H9 (cell line): ENCODE data around the gene RAI14. TPM values are rescaled to one million over a fixed set of nuclear protein-coding genes. Genes with fewer than 3 reads are reported as not detected.

Experiments
- DNase-seq: peaks from one replicate; pipeline ENCODE4 v3.0.0-alpha.2; 2017
- H2AFZ ChIP-seq: one replicate; pipeline ENCODE4 v1.6.1; 2013; ENCODE audit warnings: mild to moderate bottlenecking, low read length, control low read depth, moderate library complexity
- H2AK5ac ChIP-seq: 2 replicates; pipeline ENCODE4 v1.6.1; 2013; ENCODE audit warnings: low read length, control low read depth, mixed read lengths; ENCODE audit not compliant: insufficient read length
- H2BK120ac ChIP-seq: one replicate; pipeline ENCODE4 v1.6.1; 2013; ENCODE audit warnings: low read depth, mild to moderate bottlenecking, low read length, control low read depth, inconsistent platforms; ENCODE audit not compliant: poor library complexity, severe bottlenecking
- H2BK12ac ChIP-seq: 2 replicates; pipeline ENCODE4 v1.6.1; 2013; ENCODE audit warnings: low read length, control low read depth, mixed read lengths, low read depth; ENCODE audit not compliant: insufficient read length
- H2BK15ac ChIP-seq: 2 replicates; pipeline ENCODE4 v1.6.1; 2013; ENCODE audit warnings: low read depth, low read length, control low read depth
- H2BK20ac ChIP-seq: one replicate; pipeline ENCODE4 v1.6.1; 2013; ENCODE audit warnings: low read depth, mild to moderate bottlenecking, low read length, control low read depth, inconsistent platforms; ENCODE audit not compliant: poor library complexity, severe bottlenecking
- H2BK5ac ChIP-seq: 2 replicates; pipeline ENCODE4 v1.6.1; 2013; ENCODE audit warnings: low read length, control low read depth, mixed read lengths; ENCODE audit not compliant: insufficient read length
- H3K14ac ChIP-seq: 2 replicates; pipeline ENCODE4 v1.6.1; 2013; ENCODE audit warnings: low read length, control low read depth; ENCODE audit not compliant: insufficient read depth
- H3K18ac ChIP-seq: 2 replicates; pipeline ENCODE4 v1.6.1; 2013; ENCODE audit warnings: low read depth, mild to moderate bottlenecking, mixed read lengths, low read length, control low read depth; ENCODE audit not compliant: insufficient read length
- H3K23ac ChIP-seq: 2 replicates; pipeline ENCODE4 v1.6.1; 2013; ENCODE audit warnings: low read length, control low read depth, mixed read lengths, low read depth; ENCODE audit not compliant: insufficient read length
- H3K23me2 ChIP-seq: 2 replicates; pipeline ENCODE4 v1.6.1; 2013; ENCODE audit warnings: low read depth, mild to moderate bottlenecking, mixed read lengths, low read length, control low read depth; ENCODE audit not compliant: insufficient read length, poor library complexity, severe bottlenecking
- H3K27ac ChIP-seq: 2 replicates; pipeline ENCODE4 v1.5.1; 2013; ENCODE audit warnings: low read length, control low read depth, mixed read lengths, low read depth; ENCODE audit not compliant: insufficient read length
- H3K27me3 ChIP-seq: 2 replicates; pipeline ENCODE4 v1.6.1; 2013; ENCODE audit warnings: low read length, control low read depth, inconsistent platforms; ENCODE audit not compliant: insufficient read depth
- H3K4ac ChIP-seq: 2 replicates; pipeline ENCODE4 v1.6.1; 2013; ENCODE audit warnings: low read depth, mild to moderate bottlenecking, control low read depth, inconsistent platforms, low read length, moderate library complexity
- H3K4me1 ChIP-seq: 2 replicates; pipeline ENCODE4 v1.6.1; 2013; ENCODE audit warnings: low read length, control low read depth, inconsistent platforms; ENCODE audit not compliant: insufficient read depth
- H3K4me2 ChIP-seq: 2 replicates; pipeline ENCODE4 v1.6.1; 2013; ENCODE audit warnings: low read length, control low read depth, mixed read lengths; ENCODE audit not compliant: insufficient read length, insufficient read depth
- H3K56ac ChIP-seq: 2 replicates; pipeline ENCODE4 v1.6.1; 2013; ENCODE audit warnings: low read depth, mild to moderate bottlenecking, mixed read lengths, low read length, control low read depth; ENCODE audit not compliant: insufficient read length
- H3K79me1 ChIP-seq: 2 replicates; pipeline ENCODE4 v1.6.1; 2013; ENCODE audit warnings: low read depth, mild to moderate bottlenecking, moderate library complexity, low read length, control low read depth, inconsistent platforms; ENCODE audit not compliant: insufficient read depth, poor library complexity, severe bottlenecking
- H3K79me2 ChIP-seq: 2 replicates; pipeline ENCODE4 v1.6.1; 2013; ENCODE audit warnings: low read length, control low read depth, inconsistent platforms; ENCODE audit not compliant: insufficient read depth
- H3K9ac ChIP-seq: 2 replicates; pipeline ENCODE4 v1.6.1; 2013; ENCODE audit warnings: low read length, control low read depth, mixed read lengths; ENCODE audit not compliant: insufficient read length; ENCODE audit errors: extremely low read depth
- H3K9me3 ChIP-seq: one replicate; pipeline ENCODE4 v1.6.1; 2013; ENCODE audit warnings: low read depth, low read length, inconsistent platforms; ENCODE audit not compliant: control insufficient read depth
- H3T11ph ChIP-seq: one replicate; pipeline ENCODE4 v1.6.1; 2013; ENCODE audit warnings: mild to moderate bottlenecking, low read length, control low read depth, inconsistent platforms
- H4K20me1 ChIP-seq: one replicate; pipeline ENCODE4 v1.6.1; 2013; ENCODE audit not compliant: control insufficient read depth, insufficient read length, insufficient read depth
- H4K5ac ChIP-seq: 2 replicates; pipeline ENCODE4 v1.6.1; 2013; ENCODE audit warnings: low read depth, mild to moderate bottlenecking, mixed read lengths, low read length, control low read depth; ENCODE audit not compliant: insufficient read length
- H4K8ac ChIP-seq: replicated peaks from 2 replicates; pipeline ENCODE4 v1.6.1; 2013; ENCODE audit warnings: low read length, control low read depth, mixed read lengths, low read depth; ENCODE audit not compliant: insufficient read length
- H4K91ac ChIP-seq: 2 replicates; pipeline ENCODE4 v1.6.1; 2013; ENCODE audit warnings: low read depth, mild to moderate bottlenecking, moderate library complexity, mixed read lengths, low read length, control low read depth; ENCODE audit not compliant: insufficient read length
- H3K27ac Mint-ChIP-seq, 3 experiments: 2 replicates in 2 of 3; 3 replicates in 1 of 3; pipeline ENCODE4 v1.8.0; 2020 to 2021; ENCODE audit warnings: mixed read lengths in 3 of 3, mild to moderate bottlenecking in 1 of 3, moderate library complexity in 1 of 3
- H3K27me3 Mint-ChIP-seq: 2 replicates; pipeline ENCODE4 v1.8.0; 2021; ENCODE audit warnings: low read depth, mild to moderate bottlenecking, moderate library complexity, mixed read lengths
- H3K36me3 Mint-ChIP-seq, 3 experiments: 2 replicates in 2 of 3; 3 replicates in 1 of 3; pipeline ENCODE4 v1.8.0; 2020 to 2021; ENCODE audit warnings: low read depth in 3 of 3, mixed read lengths in 3 of 3; ENCODE audit not compliant: insufficient read depth in 1 of 3
- H3K4me1 Mint-ChIP-seq, 2 experiments: 2 replicates each; pipeline ENCODE4 v1.8.0; 2020; ENCODE audit warnings: mixed read lengths in 2 of 2
- H3K4me3 Mint-ChIP-seq, 2 experiments: 2 replicates in 1 of 2; 3 replicates in 1 of 2; pipeline ENCODE4 v1.8.0; 2020 to 2021; ENCODE audit warnings: mild to moderate bottlenecking in 2 of 2, mixed read lengths in 2 of 2, moderate library complexity in 1 of 2
- H3K9me3 Mint-ChIP-seq, 2 experiments: 2 replicates in 1 of 2; 3 replicates in 1 of 2; pipeline ENCODE4 v1.8.0; 2020; ENCODE audit warnings: mild to moderate bottlenecking in 2 of 2, mixed read lengths in 2 of 2, moderate library complexity in 1 of 2
- CTCF ChIP-seq: fragments of 200-600 bp; sonication (generic); conservative IDR thresholded peaks from 3 replicates; pipeline ENCODE4 v1.8.0; 2021; ENCODE audit warnings: antibody characterized with exemption, mild to moderate bottlenecking
- WGBS: extraction: QIAGEN DNeasy Blood & Tissue Kit; methylation state at CpG from one replicate; pipeline ENCODE4 v1.1.7; 2013; ENCODE audit warnings: missing lambda C conversion rate, low lambda C conversion rate, mixed read lengths; ENCODE audit not compliant: insufficient read length; ENCODE audit errors: extremely low coverage; 5-methylcytosine and 5-hydroxymethylcytosine counted together
- total RNA-seq: library from RNA; stranded (reverse); gene quantifications from 2 replicates; pipeline ENCODE4 v1.2.1, GENCODE V29; 2021

RAI14 gene
- total RNA-seq, 1 experiment from 2014 or later = 127 TPM

- no peak overlapping the region for H2BK20ac ChIP-seq
- WGBS = no CpG with 5 or more reads among the region's 3 CpGs
- no peak overlapping the region for H3K4me2 ChIP-seq
- no peaks in the 10 kb centered on the region for H3K23me2 ChIP-seq
- H3K56ac ChIP-seq = no peak overlapping the region
- H2BK15ac ChIP-seq = no peak overlapping the region
- peaks cover 0 to 4% (median 2%) of the 10 kb centered on the region in 3 experiments; a peak in 4 of 7 replicates for H3K36me3 Mint-ChIP-seq
- H3K27ac ChIP-seq = no peak overlapping the region
- H3K23ac ChIP-seq = no peak overlapping the region
- H2BK120ac ChIP-seq = no peak overlapping the region
- H2BK12ac ChIP-seq = no peak overlapping the region
- H3K4ac ChIP-seq = no peak overlapping the region
- no peak overlapping the region for H4K91ac ChIP-seq
- H3K27ac Mint-ChIP-seq = no peak overlapping the region
- no peaks in the 10 kb centered on the region for H3K27me3 Mint-ChIP-seq
- peaks cover 7 to 9% of the 10 kb centered on the region in 2 experiments for H3K4me1 Mint-ChIP-seq
- no peaks in the 10 kb centered on the region for H4K20me1 ChIP-seq
- H3K27me3 ChIP-seq = no peaks in the 10 kb centered on the region
- no peak overlapping the region for H2AK5ac ChIP-seq
- no peak for DNase-seq
- no peak overlapping the region for H2AFZ ChIP-seq
- no peak overlapping the region for H2BK5ac ChIP-seq
- H4K8ac ChIP-seq = no peak overlapping the region
- no peak overlapping the region for H4K5ac ChIP-seq
- H3K79me1 ChIP-seq = no peaks in the 10 kb centered on the region
- no peaks in the 10 kb centered on the region for H3K79me2 ChIP-seq
- H3K9me3 Mint-ChIP-seq = no peaks in the 10 kb centered on the region
- no peak overlapping the region for H3K9ac ChIP-seq
- H3K9me3 ChIP-seq = no peaks in the 10 kb centered on the region
- no peaks in the 10 kb centered on the region; the same call in 1 of the 2 replicates for H3K4me1 ChIP-seq
- no peak overlapping the region for H3T11ph ChIP-seq
- no peak overlapping the region for H3K4me3 Mint-ChIP-seq
- no peak for TF ChIP-seq CTCF
- H3K18ac ChIP-seq = no peak overlapping the region
- H3K14ac ChIP-seq = no peak overlapping the region
Observed at GRCh38 chr5:34849253-34849652, 193.1 kb downstream of the RAI14 start.
